HepG2 (cell line): ENCODE measurements around the gene WDR54. TPM values are rescaled to one million over a fixed set of nuclear protein-coding genes. Genes with fewer than 3 reads are reported as not detected.

Experiments used
- E2F1 ChIP-seq: sonication (generic); formaldehyde crosslinking; IDR thresholded peaks from 2 replicates; pipeline ENCODE4 v1.5.0; 2020; ENCODE audit warnings: missing genetic modification reagents
- HHEX ChIP-seq: IDR thresholded peaks from 2 replicates; pipeline ENCODE4 v1.6.1; 2016; ENCODE audit warnings: control low read depth
- HMGA1 ChIP-seq: sonication (generic); formaldehyde crosslinking; conservative IDR thresholded peaks from 2 replicates; pipeline ENCODE4 v1.4.0; 2020; ENCODE audit warnings: missing genetic modification reagents
- HNRNPUL1 ChIP-seq: fragments of 200-400 bp; formaldehyde crosslinking; IDR thresholded peaks from 2 replicates; pipeline ENCODE4 v1.6.1; 2017; ENCODE audit warnings: low read depth, mild to moderate bottlenecking, low read length, moderate library complexity
- ISX ChIP-seq: sonication (generic); formaldehyde crosslinking; conservative IDR thresholded peaks from 2 replicates; pipeline ENCODE4 v1.5.0; 2020; ENCODE audit warnings: missing genetic modification reagents
- MYC ChIP-seq: sonication (generic); formaldehyde crosslinking; IDR thresholded peaks from 2 replicates; pipeline ENCODE4 v1.9.0; 2021; ENCODE audit warnings: missing genetic modification reagents, borderline replicate concordance
- NFE2L1 ChIP-seq: sonication (generic); formaldehyde crosslinking; IDR thresholded peaks from 2 replicates; pipeline ENCODE4 v1.4.0; 2020; ENCODE audit warnings: missing genetic modification reagents, mild to moderate bottlenecking, borderline replicate concordance
- PCBP2 ChIP-seq: fragments of 200-400 bp; formaldehyde crosslinking; optimal IDR thresholded peaks from 2 replicates; pipeline ENCODE3; 2018; ENCODE audit warnings: low read length, low read depth; ENCODE audit not compliant: poor library complexity, severe bottlenecking
- PHF21A ChIP-seq: sonication (generic); formaldehyde crosslinking; IDR thresholded peaks from 2 replicates; pipeline ENCODE4 v1.5.0; 2020; ENCODE audit warnings: mild to moderate bottlenecking, missing genetic modification reagents
- POLR2G ChIP-seq: fragments of 200-400 bp; formaldehyde crosslinking; IDR thresholded peaks from 2 replicates; pipeline ENCODE4 v1.6.1; 2018; ENCODE audit warnings: mild to moderate bottlenecking, low read depth, low read length, moderate library complexity
- SRSF1 ChIP-seq: fragments of 200-400 bp; formaldehyde crosslinking; optimal IDR thresholded peaks from 2 replicates; pipeline ENCODE3; 2017; ENCODE audit warnings: mild to moderate bottlenecking, low read depth, low read length, moderate library complexity
- ZFP37 ChIP-seq: sonication (generic); formaldehyde crosslinking; IDR thresholded peaks from 2 replicates; pipeline ENCODE4 v1.4.0; 2020; ENCODE audit warnings: missing genetic modification reagents, borderline replicate concordance
- ZFP82 ChIP-seq: sonication (generic); formaldehyde crosslinking; IDR thresholded peaks from 2 replicates; pipeline ENCODE4 v1.5.1; 2020; ENCODE audit warnings: mild to moderate bottlenecking, missing genetic modification reagents, borderline replicate concordance
- ZFYVE20 ChIP-seq: sonication (generic); formaldehyde crosslinking; IDR thresholded peaks from 2 replicates; pipeline ENCODE4 v1.8.0; 2023; ENCODE audit warnings: low read depth, mild to moderate bottlenecking, moderate library complexity, missing genetic modification reagents, borderline replicate concordance
- ZNF326 ChIP-seq: sonication (generic); formaldehyde crosslinking; IDR thresholded peaks from 2 replicates; pipeline ENCODE4 v1.4.0; 2020; ENCODE audit warnings: missing genetic modification reagents, borderline replicate concordance
- ZNF709 ChIP-seq: sonication (generic); formaldehyde crosslinking; IDR thresholded peaks from 2 replicates; pipeline ENCODE4 v1.5.0; 2020; ENCODE audit warnings: mild to moderate bottlenecking, missing genetic modification reagents
- ZNF891 ChIP-seq: sonication (generic); formaldehyde crosslinking; IDR thresholded peaks from 2 replicates; pipeline ENCODE4 v1.5.0; 2020; ENCODE audit warnings: mild to moderate bottlenecking, missing genetic modification reagents
- polyA plus RNA-seq, 8 experiments: library from polyadenylated mRNA; depleted of rRNA in 3 of 8; stranded (reverse) in 7 of 8; unstranded in 1 of 8; fragments of >200 nt; fragmentation: Illumina TruSeq in 4 of 8; extraction: Trizol in 4 of 8; gene quantifications; 2 replicates each; pipeline versions ENCODE4 v1.2.1 to v1.2.3, GENCODE V29; 2011 to 2016; ENCODE audit warnings: low read depth in 4 of 8, missing spikeins in 1 of 8, mixed read lengths in 1 of 8; ENCODE audit not compliant: insufficient read depth in 1 of 8
- total RNA-seq, 5 experiments: library from RNA; depleted of rRNA; stranded (reverse); fragments of >200 nt; fragmentation: Illumina TruSeq; extraction: Trizol; gene quantifications; 2 replicates each; pipeline ENCODE4 v1.2.3, GENCODE V29; 2016; ENCODE audit warnings: low read depth in 1 of 5
- TF ChIP-seq, protein P1 (sequence below): sonication (generic); formaldehyde crosslinking; IDR thresholded peaks from 2 replicates; pipeline ENCODE4 v1.4.0; 2020; ENCODE audit warnings: missing genetic modification reagents
- TF ChIP-seq, protein P2 (sequence below): sonication (generic); formaldehyde crosslinking; IDR thresholded peaks from 2 replicates; pipeline ENCODE4 v1.5.0; 2020; ENCODE audit warnings: missing genetic modification reagents

Gene WDR54
- total and polyA plus RNA-seq, 2 of the 13 experiments (the other 11 are each of a cell fraction or from before 2014, with no cell fraction given) = 2.0 to 17.3 TPM

DNA sequence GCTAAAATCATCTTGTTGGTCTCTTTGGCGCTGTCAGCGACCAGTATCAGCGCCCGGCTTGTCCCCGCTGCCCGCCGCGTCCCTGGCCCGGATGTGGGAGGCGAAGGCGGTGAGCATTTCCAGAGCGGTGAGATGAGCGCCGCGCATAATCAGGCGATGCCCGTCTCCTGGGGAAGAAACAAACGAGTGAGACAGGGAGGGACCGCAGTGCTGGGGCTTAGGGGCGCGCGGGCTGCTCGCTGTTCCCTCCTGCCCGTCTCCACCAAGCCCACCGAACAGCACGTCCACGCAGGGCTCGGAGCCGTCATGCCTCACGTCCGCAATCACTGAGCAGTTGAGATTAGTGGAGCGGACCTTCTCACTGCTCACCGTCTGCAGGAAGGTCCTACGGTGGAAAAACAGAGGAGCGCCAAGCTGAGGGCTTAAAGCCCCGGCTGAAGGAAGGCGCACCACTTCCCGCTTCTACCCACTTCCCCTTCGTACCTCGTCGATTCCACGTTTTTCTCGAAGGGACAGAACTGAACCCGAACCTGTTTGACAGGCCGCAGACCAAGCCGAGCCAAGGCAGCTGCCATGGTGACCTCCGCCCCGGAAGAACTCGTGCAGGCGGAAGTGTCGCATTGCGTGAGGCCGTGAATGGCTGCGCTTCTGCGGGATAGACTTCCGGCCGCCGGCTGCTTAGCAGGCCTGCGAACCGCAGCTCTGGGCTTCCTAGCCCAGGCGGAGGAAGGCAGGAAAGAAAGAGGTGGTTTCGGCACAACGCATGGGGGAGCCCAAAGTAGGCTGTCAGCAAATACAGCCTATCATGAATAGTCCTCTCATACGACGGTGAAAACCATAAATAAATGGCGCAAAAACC, 50.8 kb downstream of the WDR54 start, which contains the start of gene MRPL53 (continued):
- TF ChIP-seq ZFYVE20 (CRISPR knock-in tag) (peak; percentile 79; the same call in 1 of the 2 replicates), ZNF891 (CRISPR knock-in tag) (peak; percentile 97), MYC (CRISPR knock-in tag) (peak; percentile 85; the same call in 1 of the 2 replicates), ZFP82 (CRISPR knock-in tag) (peak; percentile 87; the same call in 1 of the 2 replicates), ZFP37 (CRISPR knock-in tag) (peak; percentile 85; the same call in 1 of the 2 replicates), E2F1 (CRISPR knock-in tag) (0 out of 2 replicates have a peak, but pooled peaks have one; percentile 66), ZNF326 (CRISPR knock-in tag) (peak; percentile 100), PHF21A (peak; percentile 83; the same call in 1 of the 2 replicates), PCBP2 (no peak), ISX (CRISPR knock-in tag) (0 out of 2 replicates have a peak, but pooled peaks have one; percentile 66), SRSF1 (peak; percentile 98), POLR2G (peak; percentile 100), NFE2L1 (CRISPR knock-in tag) (no peak; the same call in 1 of the 2 replicates), HNRNPUL1 (no peak), HHEX (CRISPR knock-in tag) (no peak), ZNF709 (CRISPR knock-in tag) (no peak; the same call in none of the 2 replicates), HMGA1 (CRISPR knock-in tag) (no peak)
- TF ChIP-seq, protein P1, sequence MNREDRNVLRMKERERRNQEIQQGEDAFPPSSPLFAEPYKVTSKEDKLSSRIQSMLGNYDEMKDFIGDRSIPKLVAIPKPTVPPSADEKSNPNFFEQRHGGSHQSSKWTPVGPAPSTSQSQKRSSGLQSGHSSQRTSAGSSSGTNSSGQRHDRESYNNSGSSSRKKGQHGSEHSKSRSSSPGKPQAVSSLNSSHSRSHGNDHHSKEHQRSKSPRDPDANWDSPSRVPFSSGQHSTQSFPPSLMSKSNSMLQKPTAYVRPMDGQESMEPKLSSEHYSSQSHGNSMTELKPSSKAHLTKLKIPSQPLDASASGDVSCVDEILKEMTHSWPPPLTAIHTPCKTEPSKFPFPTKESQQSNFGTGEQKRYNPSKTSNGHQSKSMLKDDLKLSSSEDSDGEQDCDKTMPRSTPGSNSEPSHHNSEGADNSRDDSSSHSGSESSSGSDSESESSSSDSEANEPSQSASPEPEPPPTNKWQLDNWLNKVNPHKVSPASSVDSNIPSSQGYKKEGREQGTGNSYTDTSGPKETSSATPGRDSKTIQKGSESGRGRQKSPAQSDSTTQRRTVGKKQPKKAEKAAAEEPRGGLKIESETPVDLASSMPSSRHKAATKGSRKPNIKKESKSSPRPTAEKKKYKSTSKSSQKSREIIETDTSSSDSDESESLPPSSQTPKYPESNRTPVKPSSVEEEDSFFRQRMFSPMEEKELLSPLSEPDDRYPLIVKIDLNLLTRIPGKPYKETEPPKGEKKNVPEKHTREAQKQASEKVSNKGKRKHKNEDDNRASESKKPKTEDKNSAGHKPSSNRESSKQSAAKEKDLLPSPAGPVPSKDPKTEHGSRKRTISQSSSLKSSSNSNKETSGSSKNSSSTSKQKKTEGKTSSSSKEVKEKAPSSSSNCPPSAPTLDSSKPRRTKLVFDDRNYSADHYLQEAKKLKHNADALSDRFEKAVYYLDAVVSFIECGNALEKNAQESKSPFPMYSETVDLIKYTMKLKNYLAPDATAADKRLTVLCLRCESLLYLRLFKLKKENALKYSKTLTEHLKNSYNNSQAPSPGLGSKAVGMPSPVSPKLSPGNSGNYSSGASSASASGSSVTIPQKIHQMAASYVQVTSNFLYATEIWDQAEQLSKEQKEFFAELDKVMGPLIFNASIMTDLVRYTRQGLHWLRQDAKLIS (CRISPR knock-in tag) = no peak; the same call in 1 of the 2 replicates
- TF ChIP-seq, protein P2, sequence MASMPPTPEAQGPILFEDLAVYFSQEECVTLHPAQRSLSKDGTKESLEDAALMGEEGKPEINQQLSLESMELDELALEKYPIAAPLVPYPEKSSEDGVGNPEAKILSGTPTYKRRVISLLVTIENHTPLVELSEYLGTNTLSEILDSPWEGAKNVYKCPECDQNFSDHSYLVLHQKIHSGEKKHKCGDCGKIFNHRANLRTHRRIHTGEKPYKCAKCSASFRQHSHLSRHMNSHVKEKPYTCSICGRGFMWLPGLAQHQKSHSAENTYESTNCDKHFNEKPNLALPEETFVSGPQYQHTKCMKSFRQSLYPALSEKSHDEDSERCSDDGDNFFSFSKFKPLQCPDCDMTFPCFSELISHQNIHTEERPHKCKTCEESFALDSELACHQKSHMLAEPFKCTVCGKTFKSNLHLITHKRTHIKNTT = no peak
